ENCODE results near the gene SIRPG. TPM values are rescaled to one million over a fixed set of nuclear protein-coding genes. Genes with fewer than 3 reads are reported as not detected.

The SIRPG gene
- total and polyA plus RNA-seq, 2 of the 8 experiments (the other 6 are each of a cell fraction or from before 2014, with no cell fraction given) = 0.08 TPM; not detected in 1

- Histone ChIP-seq H3K4me3 (ENCODE audit: extremely low read depth in 1 of 4, insufficient read depth in 2 of 4, low read depth in 3 of 4, low read length in 4 of 4) (no peak overlapping the region), H3K23ac (ENCODE audit: insufficient read length) (no peak overlapping the region), H3K56ac (replicated peaks; ENCODE audit: insufficient read length, low read depth, low read length) (no peak overlapping the region), H3K9me3 (ENCODE audit: insufficient read depth in 2 of 2, low read depth in 1 of 2, low read length in 1 of 2) (no peaks in the 10 kb centered on the region), H2BK20ac (ENCODE audit: low read length) (no peak overlapping the region), H4K5ac (ENCODE audit: insufficient read length, low read depth, low read length) (no peak overlapping the region), H2BK12ac (ENCODE audit: low read depth, low read length) (no peak overlapping the region), H4K8ac (ENCODE audit: extremely low read depth, insufficient read depth, low read length) (no peak overlapping the region), H4K20me1 (replicated peaks in 1 of 2; ENCODE audit: control insufficient read depth in 1 of 2, insufficient read depth in 2 of 2, low read length in 2 of 2) (no peaks in the 10 kb centered on the region), H2AFZ (ENCODE audit: low read length) (no peak overlapping the region), H3K4me1 (replicated peaks in 1 of 4; ENCODE audit: control insufficient read depth in 3 of 4, insufficient read depth in 4 of 4, low read length in 3 of 4) (no peaks in the 10 kb centered on the region), H3K4ac (replicated peaks; ENCODE audit: insufficient read length, low read depth, low read length) (no peak overlapping the region), H3K23me2 (ENCODE audit: low read depth, low read length) (no peaks in the 10 kb centered on the region), H2BK5ac (ENCODE audit: low read depth, low read length) (no peak overlapping the region), H2BK15ac (ENCODE audit: low read length) (no peak overlapping the region), H2BK120ac (replicated peaks; ENCODE audit: low read depth, low read length) (no peak overlapping the region), H3K79me1 (ENCODE audit: low read depth, low read length) (no peaks in the 10 kb centered on the region), H3K27me3 (replicated peaks in 1 of 4; ENCODE audit: control insufficient read depth in 3 of 4, extremely low read depth in 1 of 4, insufficient read depth in 3 of 4, low read length in 3 of 4) (peaks cover 0 to 2% (median 0%) of the 10 kb centered on the region in 4 experiments; a peak in 1 of 7 replicates), H3K14ac (ENCODE audit: insufficient read length) (no peak overlapping the region), H4K91ac (replicated peaks; ENCODE audit: insufficient read length, low read length) (no peak overlapping the region), H3K18ac (ENCODE audit: extremely low read depth, low read length) (no peak overlapping the region), H3K27ac (ENCODE audit: low read depth, low read length) (no peak overlapping the region), H3K4me2 (ENCODE audit: insufficient read depth in 1 of 2, low read depth in 2 of 2, low read length in 2 of 2) (no peak overlapping the region), H2AK5ac (ENCODE audit: low read depth, low read length) (no peak overlapping the region), H3K9ac (replicated peaks in 1 of 4; ENCODE audit: extremely low read depth in 1 of 4, low read depth in 3 of 4, low read length in 3 of 4) (no peak overlapping the region), H3K36me3 (ENCODE audit: control insufficient read depth in 2 of 4, insufficient read depth in 4 of 4, low read length in 3 of 4) (no peaks in the 10 kb centered on the region), H3K79me2 (ENCODE audit: control insufficient read depth in 1 of 2, insufficient read depth in 2 of 2, low read length in 2 of 2) (no peaks in the 10 kb centered on the region)
- DNase-seq (ENCODE audit: low read depth in 1 of 2, low spot score in 2 of 2) = no peak
- ChIA-PET CTCF (ENCODE audit: partially characterized antibody) (no interaction called here), POLR2A (ENCODE audit: partially characterized antibody) (interaction anchor here (1.5 kb wide), 1 partner anchor 10 kb away, joined by 3 read pairs; no protein-coding TSS in a partner anchor)
- no peak for FAIRE-seq
- WGBS, 2 experiments (ENCODE audit: extremely low coverage in 1 of 2, insufficient coverage in 1 of 2, insufficient read length in 1 of 2, insufficient replicate concordance in 2 of 2, low coverage in 1 of 2, low lambda C conversion rate in 2 of 2, missing lambda C conversion rate in 1 of 2) = 79% methylated on average over 3 of the region's 3 CpGs; no CpG with 5 or more reads in 1 of the 2 experiments
- TF ChIP-seq SIX5 (IDR thresholded peaks at IDR 0.05; ENCODE audit: low read depth, low read length) = no peak
- TF ChIP-seq POLR2A (IDR thresholded peaks at IDR 0.05; ENCODE audit: control extremely low read depth in 1 of 2, low read depth in 2 of 2, low read length in 2 of 2) = no peak
- TF ChIP-seq TBP (IDR thresholded peaks at IDR 0.05; ENCODE audit: low read depth, low read length) = no peak
- TF ChIP-seq FOSL1 (IDR thresholded peaks at IDR 0.05; ENCODE audit: insufficient read depth, low read depth, low read length) = no peak
- no peak for TF ChIP-seq SRF (IDR thresholded peaks at IDR 0.05; ENCODE audit: low read depth, low read length)
- no peak for TF ChIP-seq TCF12 (IDR thresholded peaks at IDR 0.05; ENCODE audit: low read depth, low read length)
- no peak for TF ChIP-seq BACH1 (IDR thresholded peaks at IDR 0.05; ENCODE audit: low read length)
- no peak for TF ChIP-seq SP2 (IDR thresholded peaks at IDR 0.05; ENCODE audit: low read length)
Measured at GRCh38 chr20:1694672-1695071, 37.1 kb upstream of the SIRPG start.
